NCI-H510A (cell line): ENCODE data around the gene KLF11.

Experiments used
- DNase-seq: peaks from one replicate; lab custom pipeline; 2025; lab: John Stamatoyannopoulos, UW

Gene KLF11

GRCh38 chr2:10042301-10043161 is 819 bp upstream of the KLF11 start:
- peak; percentile 60 for DNase-seq

DNA sequence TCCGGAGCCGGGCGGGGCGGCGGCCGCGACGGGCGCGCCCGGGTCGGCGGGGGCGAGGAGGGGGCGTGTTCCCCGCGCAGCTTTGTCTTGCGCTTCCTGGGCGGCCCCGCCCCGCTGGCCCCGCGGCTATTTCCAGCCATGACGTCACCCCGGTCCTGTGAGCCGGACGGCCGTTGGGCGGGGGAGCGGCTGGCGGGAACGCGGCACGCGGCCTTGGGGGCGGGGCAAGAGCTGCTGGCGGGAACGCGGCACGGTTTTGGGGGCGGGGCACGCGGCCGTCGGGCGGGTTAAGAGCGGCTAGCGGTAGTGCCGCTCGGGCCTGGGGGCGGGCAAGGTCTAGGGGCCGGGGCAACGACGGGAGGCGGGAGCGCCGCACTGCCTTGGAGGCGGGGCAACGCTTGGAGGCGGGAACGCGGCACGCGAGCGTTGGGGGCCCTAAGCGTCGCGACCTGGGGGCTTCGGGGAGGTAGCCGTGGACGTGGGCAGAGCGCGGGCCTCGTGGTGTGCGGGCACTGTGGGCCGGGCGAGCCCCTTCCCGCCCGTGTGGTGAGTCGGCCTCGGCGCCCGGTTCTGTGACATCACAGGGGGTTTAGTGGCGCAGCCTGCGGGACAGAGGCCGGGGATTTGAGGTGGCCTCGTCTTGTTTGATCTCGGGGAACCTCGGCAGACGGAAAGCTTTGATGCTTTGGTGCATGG is 704 bp downstream of the KLF11 start:
- DNase-seq: peak; percentile 93

DNA sequence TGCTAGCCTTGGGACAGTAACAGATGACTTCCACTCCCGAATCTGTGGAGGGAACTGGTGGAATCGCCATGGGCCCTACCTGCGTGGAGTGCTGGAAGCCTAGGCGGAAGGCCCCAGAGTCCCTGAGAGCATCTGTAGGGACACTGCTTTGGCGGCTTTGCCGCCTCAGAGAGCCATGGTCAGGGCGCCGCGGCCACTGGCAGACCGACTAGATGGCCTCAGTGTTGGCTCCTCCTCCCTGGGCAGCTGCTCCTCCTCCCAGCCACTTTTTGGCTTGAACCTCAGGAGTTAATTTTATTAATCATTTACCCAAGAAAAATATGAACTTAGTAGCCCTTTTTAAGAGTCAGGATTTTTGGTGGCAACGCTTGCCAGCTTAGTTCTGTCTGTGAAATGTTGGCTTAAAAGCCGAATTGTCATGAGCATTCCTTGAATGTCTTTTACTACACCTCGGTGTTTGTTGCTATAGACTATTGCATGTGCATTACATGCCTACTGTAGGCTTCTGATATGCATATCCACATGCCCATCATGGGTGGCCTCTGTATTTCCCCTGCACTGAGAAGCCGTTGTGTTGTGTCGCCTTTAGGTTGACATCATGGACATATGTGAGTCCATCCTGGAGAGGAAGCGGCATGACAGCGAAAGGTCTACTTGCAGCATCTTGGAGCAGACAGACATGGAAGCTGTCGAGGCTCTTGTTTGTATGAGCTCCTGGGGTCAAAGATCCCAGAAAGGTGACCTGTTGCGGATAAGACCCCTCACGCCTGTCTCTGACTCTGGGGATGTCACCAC is 2.4 kb downstream of the KLF11 start:
- no peak for DNase-seq

- DNase-seq: no peak
These were observed 3.6 kb downstream of the KLF11 start for GRCh38 chr2:10046931-10047330.

GRCh38 chr2:10047616-10048500 is 4.5 kb downstream of the KLF11 start:
- no peak for DNase-seq

DNA sequence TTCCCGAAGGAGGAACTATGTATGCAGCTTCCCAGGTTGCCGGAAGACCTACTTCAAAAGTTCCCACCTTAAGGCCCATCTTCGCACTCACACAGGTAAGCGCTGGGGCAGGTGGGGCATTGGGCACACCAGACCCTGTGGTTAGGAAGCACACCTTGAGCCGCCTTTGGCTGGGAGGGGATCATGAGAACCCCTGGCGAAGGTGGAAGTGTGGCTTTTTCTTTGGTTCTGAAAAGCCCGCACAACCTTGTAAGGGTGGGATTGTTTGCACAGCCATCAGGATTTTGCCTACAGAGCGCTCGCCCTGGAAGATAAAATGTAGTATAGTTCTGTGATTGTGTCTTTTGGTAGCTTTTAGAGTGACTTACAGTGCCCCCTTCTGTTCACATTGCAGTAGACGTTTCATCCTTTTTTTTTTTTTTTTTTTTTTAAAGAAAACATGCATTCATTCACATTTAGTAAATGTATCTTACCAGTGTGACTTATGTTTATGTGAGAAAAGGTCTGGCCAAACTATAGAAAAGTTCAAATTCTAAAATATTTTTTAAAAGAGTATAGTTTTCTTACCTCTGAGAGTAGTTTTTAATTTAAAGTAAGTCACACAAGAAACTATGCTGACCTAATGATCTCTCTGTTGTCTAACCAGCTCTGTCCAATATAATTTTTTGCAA is 5.3 kb downstream of the KLF11 start:
- DNase-seq: no peak

- DNase-seq: no peak
These were observed 8.9 kb downstream of the KLF11 start for GRCh38 chr2:10052216-10052615.

DNA sequence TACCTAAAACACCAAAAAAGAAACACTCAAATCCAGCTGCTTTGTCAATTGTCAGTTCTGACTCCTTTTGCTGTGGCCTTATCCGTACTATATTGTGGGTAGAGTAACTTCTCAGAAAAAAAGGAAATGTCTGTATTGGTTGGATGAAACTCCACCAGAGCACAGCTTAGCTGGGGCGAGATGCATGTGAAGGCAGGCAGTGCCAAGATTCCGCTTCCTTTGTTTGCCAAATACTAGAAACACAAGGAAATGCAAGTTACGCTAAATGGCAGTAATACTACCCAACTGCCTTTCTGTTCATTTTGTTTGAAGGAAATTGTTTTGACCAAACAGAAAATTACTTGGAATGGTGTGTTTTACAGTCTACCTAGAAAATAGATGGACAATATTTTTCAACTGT is 10.0 kb downstream of the KLF11 start:
- DNase-seq: no peak

- no peak for DNase-seq
These were observed 11.1 kb downstream of the KLF11 start for GRCh38 chr2:10054424-10054823.

DNA sequence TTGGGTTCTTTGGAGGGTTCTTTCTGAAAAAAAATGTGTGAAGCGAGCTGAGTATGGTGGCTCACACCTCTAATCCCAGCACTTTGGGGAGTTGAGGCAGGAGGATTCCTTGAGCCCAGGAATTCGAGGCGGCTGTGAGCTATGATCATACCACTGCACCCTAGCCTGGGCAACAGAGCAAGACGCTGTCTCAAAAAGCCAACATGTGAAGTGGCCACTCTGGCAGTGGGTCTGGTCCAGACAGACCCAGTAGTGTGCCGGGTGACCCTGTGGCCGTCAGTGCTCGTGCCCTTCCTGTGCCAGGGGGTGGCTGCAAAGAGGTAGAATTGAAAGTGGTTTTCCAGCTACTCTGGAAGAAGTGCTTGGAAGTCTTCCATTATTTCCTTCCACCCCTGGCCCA is 11.6 kb downstream of the KLF11 start:
- DNase-seq: no peak

DNA sequence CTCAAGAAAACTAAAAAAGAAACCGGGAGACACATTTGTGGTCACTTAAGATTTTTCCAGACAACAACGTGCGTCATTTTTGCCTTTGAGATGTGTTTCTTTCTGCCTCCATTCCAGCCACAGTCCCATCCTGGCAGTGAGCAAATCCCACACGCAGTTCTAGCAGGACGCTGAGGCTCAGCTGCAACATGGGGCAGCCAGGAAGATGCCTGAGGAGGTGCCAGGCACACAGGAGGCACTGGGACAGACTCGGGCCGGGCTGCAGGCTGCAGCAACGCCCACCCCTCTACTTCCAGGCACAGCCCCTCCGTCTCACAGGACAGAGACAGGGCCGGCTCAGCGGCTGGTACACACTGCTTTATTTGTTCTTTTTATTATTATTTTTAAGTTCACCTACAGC is 13.1 kb downstream of the KLF11 start:
- no peak for DNase-seq

DNA sequence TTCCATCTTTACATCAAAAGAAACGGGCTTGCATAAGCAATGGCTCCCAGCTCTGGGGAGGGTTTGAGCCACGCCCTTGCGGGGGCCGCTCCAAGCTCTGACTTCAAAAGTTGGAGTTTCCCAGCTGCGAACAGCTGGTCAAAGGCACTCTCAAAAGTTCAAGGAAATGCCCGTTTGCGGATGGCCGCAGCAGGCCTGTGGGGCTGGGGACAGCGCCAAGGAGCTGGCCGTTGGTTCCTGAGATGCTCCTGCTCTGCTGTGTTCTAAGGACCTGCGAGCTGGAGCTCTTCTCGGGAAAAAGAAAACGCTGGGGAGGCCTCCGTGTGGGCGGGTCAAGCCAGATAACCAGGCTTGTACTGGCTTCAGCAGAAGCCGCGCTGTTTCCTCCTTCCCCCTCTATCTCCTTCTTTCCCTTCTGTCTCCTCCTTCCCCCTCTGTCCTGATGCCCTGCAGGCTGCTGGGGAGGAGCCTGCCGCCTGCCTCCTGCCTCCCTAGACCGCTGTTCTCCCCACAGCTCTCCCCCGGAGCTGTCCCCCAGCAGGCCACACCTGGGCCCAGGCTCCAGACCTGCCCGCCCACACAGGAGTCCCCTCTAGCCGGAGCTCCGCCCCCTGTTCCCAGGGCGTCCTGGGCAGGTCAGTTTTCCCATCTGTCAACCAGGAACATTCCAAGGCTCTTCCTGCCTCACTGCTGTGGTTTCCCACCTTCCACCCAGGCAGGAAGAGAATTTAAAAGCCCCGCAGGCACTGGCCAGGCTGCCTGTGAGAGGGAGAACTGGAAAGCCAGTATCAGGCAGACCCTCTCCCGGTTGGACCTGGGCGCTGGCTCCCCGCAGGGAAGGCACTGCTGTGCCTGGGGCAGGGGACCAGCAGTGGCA is 14.1 kb downstream of the KLF11 start:
- DNase-seq: peak; percentile 70

DNA sequence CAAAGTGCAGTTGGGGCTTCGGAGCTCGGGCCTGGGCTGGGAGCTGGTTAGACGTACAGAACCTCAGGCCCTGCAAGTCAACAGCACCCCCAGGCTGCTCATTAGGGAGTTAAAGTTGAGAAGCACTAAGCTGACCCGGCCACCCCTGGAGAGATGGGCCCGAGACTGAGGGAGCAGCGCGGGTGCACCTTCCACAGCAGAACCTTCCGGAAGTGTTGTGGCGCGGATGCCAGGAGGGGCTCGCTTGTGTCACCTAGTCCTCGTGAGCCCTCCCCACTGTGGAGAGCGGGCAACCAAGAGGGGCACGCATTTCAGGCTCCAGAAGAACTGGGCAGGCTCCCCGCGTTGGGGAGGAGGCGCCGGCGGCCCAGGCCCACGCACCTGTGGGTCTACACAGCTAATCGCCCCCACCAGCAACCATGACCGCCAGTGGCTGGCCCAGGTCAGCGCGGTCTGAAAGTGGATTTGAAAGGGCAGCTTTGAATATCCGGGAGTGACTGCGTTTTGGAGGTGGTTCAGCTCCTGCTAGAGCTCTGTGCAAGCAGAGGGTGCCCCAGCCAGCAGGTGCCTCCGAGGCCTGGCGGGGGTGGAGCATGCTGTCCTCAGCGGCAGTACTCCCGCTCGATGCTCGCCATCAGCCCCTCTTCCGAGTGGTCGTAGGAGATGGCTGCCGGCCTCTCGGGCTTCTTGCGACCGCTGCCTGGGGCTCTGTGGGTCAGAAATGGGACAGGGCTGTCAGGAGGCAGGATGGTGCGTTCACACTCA is 15.1 kb downstream of the KLF11 start:
- no peak for DNase-seq

DNA sequence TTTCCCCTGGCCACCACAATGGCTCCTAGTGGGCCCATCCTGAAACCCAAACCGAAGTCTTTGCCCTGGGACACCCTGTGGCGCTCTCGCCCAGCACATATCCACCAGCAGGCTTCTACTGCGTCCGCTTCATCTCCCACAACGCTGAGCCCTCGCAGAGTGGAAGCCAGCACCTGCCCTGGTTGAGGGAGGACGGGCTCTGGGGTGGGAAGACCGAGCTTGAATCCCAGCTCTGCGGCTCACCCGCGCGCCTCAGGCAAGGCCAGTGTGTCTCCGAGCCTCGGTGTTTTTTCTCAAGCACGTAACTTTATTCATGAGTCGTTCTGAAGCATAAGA is 15.6 kb downstream of the KLF11 start:
- DNase-seq: no peak

DNA sequence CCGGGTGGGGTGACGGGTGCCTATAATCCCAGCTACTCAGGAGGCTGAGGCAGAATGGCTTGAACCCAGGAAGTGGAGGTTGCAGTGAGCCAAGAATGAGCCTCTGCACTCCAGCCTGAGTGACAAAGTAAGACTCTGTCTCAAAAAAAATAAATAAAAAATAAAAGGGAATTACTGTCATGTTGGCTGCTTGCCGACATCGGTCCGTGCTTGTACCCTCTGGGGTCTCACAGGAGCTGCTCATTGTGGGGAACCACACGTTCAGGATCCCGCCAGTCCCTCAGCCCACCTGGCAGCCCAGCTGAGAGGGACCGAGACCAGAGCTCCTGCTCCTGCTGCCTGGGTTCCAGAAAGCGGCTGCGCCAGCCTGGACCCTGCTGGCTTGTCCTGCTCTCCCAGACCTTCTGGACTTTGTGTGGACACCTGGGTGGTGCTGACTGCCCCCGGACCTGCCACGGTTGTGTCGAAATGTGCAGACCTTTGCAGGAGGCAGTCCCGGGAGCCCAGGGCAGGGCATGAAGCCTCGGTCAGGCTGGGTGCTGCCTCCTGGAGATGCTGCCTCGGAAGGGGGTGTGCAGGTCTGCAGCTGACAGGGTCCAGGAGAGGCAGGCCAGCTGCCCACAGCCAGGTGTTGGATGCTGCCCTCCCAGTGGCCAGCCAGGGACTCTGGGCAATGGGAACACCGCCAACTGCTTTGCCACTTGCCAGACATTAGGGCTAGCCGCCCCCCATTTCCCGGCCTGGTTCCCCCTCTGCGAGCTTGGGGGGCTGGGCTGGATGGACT is 16.4 kb downstream of the KLF11 start:
- no peak for DNase-seq

GRCh38 chr2:10061221-10061925 is 18.0 kb downstream of the KLF11 start:
- DNase-seq: no peak

DNA sequence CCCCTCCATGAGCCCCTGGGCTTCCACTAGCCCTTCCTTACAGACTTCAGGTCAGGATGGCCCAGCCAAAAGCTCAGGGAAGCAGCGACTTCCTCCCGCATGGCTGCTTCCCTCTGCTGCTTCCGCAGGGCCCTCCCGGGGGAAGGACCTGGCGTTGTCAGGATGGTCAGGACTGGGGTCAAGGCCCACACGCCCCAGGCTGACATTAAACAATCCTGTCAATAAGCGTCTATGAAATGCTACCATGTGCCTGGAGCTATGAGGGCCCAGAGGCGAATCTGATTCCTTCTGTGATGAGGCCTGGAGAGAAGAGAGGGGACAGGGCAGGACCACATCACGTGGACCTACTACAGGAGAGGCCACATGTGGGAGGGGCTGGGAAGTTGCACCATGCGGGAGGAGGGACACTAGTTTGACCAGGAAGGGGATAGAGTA is 19.6 kb downstream of the KLF11 start:
- DNase-seq: no peak

- no peak for DNase-seq
These were observed 20.2 kb downstream of the KLF11 start for GRCh38 chr2:10063566-10063965.
